GM06990 (cell line): ENCODE measurements around the gene VTI1A.

Experiments used
- DNase-seq: peaks from one replicate; pipeline ENCODE4 v3.0.0-alpha.2; 2011; ENCODE audit not compliant: insufficient read length; ENCODE audit errors: extremely low read depth
- H3K27me3 ChIP-seq: replicated peaks from 2 replicates; pipeline ENCODE4 v1.6.0; 2011; ENCODE audit warnings: low read length; ENCODE audit not compliant: control insufficient read depth, insufficient read depth
- H3K36me3 ChIP-seq: 2 replicates; pipeline ENCODE4 v1.5.1; 2011; ENCODE audit warnings: low read length; ENCODE audit not compliant: control insufficient read depth, insufficient read depth
- H3K4me3 ChIP-seq: replicated peaks from 2 replicates; pipeline ENCODE4 v1.5.1; 2011; ENCODE audit warnings: low read depth, mild to moderate bottlenecking, control low read depth, low read length
- CTCF ChIP-seq: IDR thresholded peaks from 2 replicates; pipeline ENCODE4 v1.5.1; 2011; ENCODE audit warnings: low read length, control low read depth, mild to moderate bottlenecking, inconsistent platforms; ENCODE audit not compliant: insufficient read depth, poor library complexity, severe bottlenecking

The VTI1A gene

GRCh38 chr10:112696592-112696991 lies 249.6 kb downstream of the VTI1A start:
- Histone ChIP-seq H3K36me3 (no peaks in the 10 kb centered on the region), H3K27me3 (no peaks in the 10 kb centered on the region), H3K4me3 (no peak overlapping the region)
- DNase-seq, result no peak
- no peak for TF ChIP-seq CTCF

- no peak for DNase-seq
- Histone ChIP-seq H3K4me3 (no peak overlapping the region), H3K36me3 (no peaks in the 10 kb centered on the region; the same call in 1 of the 2 replicates), H3K27me3 (no peaks in the 10 kb centered on the region)
- no peak for TF ChIP-seq CTCF
Measured at GRCh38 chr10:112698133-112698817, 251.3 kb downstream of the VTI1A start.

- TF ChIP-seq CTCF, result no peak
- Histone ChIP-seq H3K4me3 (no peak overlapping the region), H3K27me3 (no peaks in the 10 kb centered on the region), H3K36me3 (no peaks in the 10 kb centered on the region; the same call in 1 of the 2 replicates)
- no peak for DNase-seq
Measured at GRCh38 chr10:112698818-112699164, 251.8 kb downstream of the VTI1A start.

DNA sequence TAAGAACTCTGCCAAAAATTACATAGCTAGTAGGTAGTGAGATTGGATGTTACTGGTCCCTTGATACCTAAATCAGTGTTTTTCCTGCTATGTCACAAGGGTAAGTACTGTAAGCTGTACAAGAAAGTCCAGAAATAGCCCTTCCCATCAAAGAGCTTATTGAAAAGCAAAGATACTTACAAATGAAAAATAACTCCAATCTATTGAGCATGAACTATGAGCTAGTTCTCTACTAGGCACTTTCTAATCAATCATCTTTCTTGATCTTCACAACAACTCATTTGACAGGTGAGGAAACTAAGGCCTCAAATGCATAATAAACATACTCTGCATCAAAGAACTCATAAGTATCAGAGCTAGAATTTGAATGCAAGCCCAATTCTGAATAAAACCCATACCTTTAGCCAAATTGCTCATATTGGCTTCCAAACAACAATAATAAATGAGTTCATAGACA lies 253.2 kb downstream of the VTI1A start:
- no peaks in the 10 kb centered on the region for H3K27me3 ChIP-seq
- no peak overlapping the region for H3K4me3 ChIP-seq
- DNase-seq, result no peak
- H3K36me3 ChIP-seq, result no peaks in the 10 kb centered on the region; the same call in 1 of the 2 replicates
- TF ChIP-seq CTCF, result no peak

DNA sequence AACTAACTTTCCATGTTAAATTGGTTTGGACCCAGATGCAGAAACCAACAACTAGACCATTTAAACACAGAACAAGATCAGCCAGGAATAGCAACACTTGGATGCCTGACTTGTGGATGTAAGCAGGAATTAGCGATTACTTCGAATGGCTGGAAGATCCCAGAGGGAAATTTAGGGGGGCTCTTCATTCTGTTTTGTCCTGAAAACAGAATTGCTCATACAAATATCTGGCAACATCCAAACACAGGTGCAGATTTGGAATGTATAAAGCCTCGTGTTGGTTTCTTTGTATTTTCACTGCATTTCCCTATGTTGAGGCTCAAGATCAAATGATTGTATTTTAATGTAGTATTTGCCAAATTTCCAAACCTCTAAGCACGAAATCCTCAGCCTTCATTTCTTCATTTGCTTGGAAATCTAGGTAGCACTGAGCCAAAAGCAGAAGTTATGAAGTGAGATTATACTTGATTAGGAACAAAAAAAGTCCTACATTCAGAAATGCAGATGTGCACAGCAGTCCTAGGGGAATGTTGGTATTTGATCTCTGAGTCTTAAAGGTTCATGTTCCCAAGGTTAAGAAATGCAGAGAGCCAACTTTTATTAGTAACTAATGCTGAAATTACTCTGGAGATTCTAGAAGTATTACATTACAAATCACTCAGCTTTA lies 254.3 kb downstream of the VTI1A start:
- H3K27me3 ChIP-seq, result no peaks in the 10 kb centered on the region
- no peak for TF ChIP-seq CTCF
- no peak for DNase-seq
- no peaks in the 10 kb centered on the region; the same call in 1 of the 2 replicates for H3K36me3 ChIP-seq
- H3K4me3 ChIP-seq, result no peak overlapping the region
